Nephron progenitor cell (in vitro differentiated cells): ENCODE measurements around the gene SPINT1.
A peak's percentile ranks its signal among the peaks of the same experiment; 100 is the strongest.

Source experiments
- DNase-seq: peaks from one replicate; pipeline ENCODE4 v3.0.0; 2021
- H3K27ac Mint-ChIP-seq: 2 replicates; pipeline ENCODE4 v1.8.0; 2021; ENCODE audit warnings: mild to moderate bottlenecking, moderate library complexity, mixed read lengths
- H3K27me3 Mint-ChIP-seq: 2 replicates; pipeline ENCODE4 v1.8.0; 2021; ENCODE audit warnings: mild to moderate bottlenecking, low read depth, mixed read lengths; ENCODE audit not compliant: poor library complexity
- H3K36me3 Mint-ChIP-seq: 2 replicates; pipeline ENCODE4 v1.8.0; 2021; ENCODE audit warnings: low read depth, mixed read lengths
- H3K4me1 Mint-ChIP-seq: 2 replicates; pipeline ENCODE4 v1.8.0; 2021; ENCODE audit warnings: mixed read lengths
- H3K4me3 Mint-ChIP-seq: 2 replicates; pipeline ENCODE4 v1.8.0; 2021; ENCODE audit warnings: mild to moderate bottlenecking, moderate library complexity, mixed read lengths
- H3K9me3 Mint-ChIP-seq: 2 replicates; pipeline ENCODE4 v1.8.0; 2021; ENCODE audit warnings: mild to moderate bottlenecking, moderate library complexity, mixed read lengths
- CTCF ChIP-seq: fragments of 200-600 bp; sonication (generic); IDR thresholded peaks from 2 replicates; pipeline ENCODE4 v1.5.0; 2021; ENCODE audit warnings: antibody characterized with exemption

SPINT1 gene, protein sequence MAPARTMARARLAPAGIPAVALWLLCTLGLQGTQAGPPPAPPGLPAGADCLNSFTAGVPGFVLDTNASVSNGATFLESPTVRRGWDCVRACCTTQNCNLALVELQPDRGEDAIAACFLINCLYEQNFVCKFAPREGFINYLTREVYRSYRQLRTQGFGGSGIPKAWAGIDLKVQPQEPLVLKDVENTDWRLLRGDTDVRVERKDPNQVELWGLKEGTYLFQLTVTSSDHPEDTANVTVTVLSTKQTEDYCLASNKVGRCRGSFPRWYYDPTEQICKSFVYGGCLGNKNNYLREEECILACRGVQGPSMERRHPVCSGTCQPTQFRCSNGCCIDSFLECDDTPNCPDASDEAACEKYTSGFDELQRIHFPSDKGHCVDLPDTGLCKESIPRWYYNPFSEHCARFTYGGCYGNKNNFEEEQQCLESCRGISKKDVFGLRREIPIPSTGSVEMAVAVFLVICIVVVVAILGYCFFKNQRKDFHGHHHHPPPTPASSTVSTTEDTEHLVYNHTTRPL

GRCh38 chr15:40843885-40844695 is at the start of gene SPINT1:
Gene SPINT1 (plus strand): TSS chr15:40844048. CDS start chr15:40844555, 507 bp downstream.
- Mint-ChIP-seq H3K27ac (peak within 1 kb of the TSS; percentile 83), H3K9me3 (no peaks in the 10 kb centered on the region), H3K4me3 (peak within 1 kb of the TSS; percentile 86), H3K27me3 (peaks cover 71% of the 10 kb centered on the region), H3K4me1 (peaks cover 46% of the 10 kb centered on the region), H3K36me3 (no peaks in the 10 kb centered on the region)
- TF ChIP-seq CTCF, result no peak
- peak; percentile 65 for DNase-seq

GRCh38 chr15:40796041-40796440 is 47.8 kb upstream of the SPINT1 start:
- H3K36me3 Mint-ChIP-seq, result peaks cover 36% of the 10 kb centered on the region
- H3K4me3 Mint-ChIP-seq, result no peak overlapping the region
- TF ChIP-seq CTCF, result no peak
- H3K4me1 Mint-ChIP-seq, result peaks cover 21% of the 10 kb centered on the region
- no peaks in the 10 kb centered on the region for H3K9me3 Mint-ChIP-seq
- DNase-seq, result no peak
- H3K27ac Mint-ChIP-seq, result no peak overlapping the region
- H3K27me3 Mint-ChIP-seq, result no peaks in the 10 kb centered on the region

- Mint-ChIP-seq H3K27ac (peak overlapping the region; percentile 25), H3K27me3 (no peaks in the 10 kb centered on the region)
- DNase-seq, result no peak
Measured at GRCh38 chr15:40796512-40796911, 47.3 kb upstream of the SPINT1 start.

GRCh38 chr15:40799523-40799922 is 44.3 kb upstream of the SPINT1 start:
- H3K27ac Mint-ChIP-seq, result peak overlapping the region; percentile 69
- H3K9me3 Mint-ChIP-seq, result no peaks in the 10 kb centered on the region
- peaks cover 26% of the 10 kb centered on the region for H3K36me3 Mint-ChIP-seq
- H3K4me1 Mint-ChIP-seq, result peaks cover 33% of the 10 kb centered on the region
- no peak for DNase-seq
- TF ChIP-seq CTCF, result no peak
- no peak overlapping the region for H3K4me3 Mint-ChIP-seq
- H3K27me3 Mint-ChIP-seq, result no peaks in the 10 kb centered on the region

More at GRCh38 chr15:40796512-40796911, 47.3 kb upstream of the SPINT1 start:
- Mint-ChIP-seq H3K9me3 (no peaks in the 10 kb centered on the region), H3K4me3 (no peak overlapping the region), H3K4me1 (peaks cover 24% of the 10 kb centered on the region), H3K36me3 (peaks cover 39% of the 10 kb centered on the region)
- no peak for TF ChIP-seq CTCF

GRCh38 chr15:40803076-40803475 is 40.8 kb upstream of the SPINT1 start:
- Mint-ChIP-seq H3K9me3 (no peaks in the 10 kb centered on the region), H3K36me3 (peaks cover 27% of the 10 kb centered on the region), H3K4me3 (no peak overlapping the region), H3K27ac (no peak overlapping the region), H3K4me1 (peaks cover 50% of the 10 kb centered on the region), H3K27me3 (no peaks in the 10 kb centered on the region)
- DNase-seq, result no peak
- TF ChIP-seq CTCF, result no peak
